Astrocyte (in vitro differentiated cells and primary cell): Measurements from ENCODE around the gene SYNPO2. TPM values are rescaled to one million over a fixed set of nuclear protein-coding genes. Genes with fewer than 3 reads are reported as not detected.

Source experiments
- DNase-seq: peaks from one replicate; pipeline ENCODE4 v3.0.0-alpha.2; 2010; ENCODE audit warnings: low read depth
- FAIRE-seq: peaks from 2 replicates; lab custom pipeline; 2011; peaks lifted over from hg19 to GRCh38; lab: Jason Lieb, UNC
- H2AFZ ChIP-seq: 2 replicates; pipeline ENCODE4 v1.6.0; 2012; ENCODE audit warnings: low read depth, low read length, inconsistent platforms
- H3K27ac ChIP-seq: 2 replicates; pipeline ENCODE4 v1.5.1; 2011; ENCODE audit warnings: low read depth, low read length, inconsistent platforms
- H3K27me3 ChIP-seq: 2 replicates; pipeline ENCODE4 v1.6.0; 2011; ENCODE audit warnings: low read length, inconsistent platforms; ENCODE audit not compliant: insufficient read depth
- H3K36me3 ChIP-seq: 2 replicates; pipeline ENCODE4 v1.5.1; 2011; ENCODE audit warnings: low read length, inconsistent platforms; ENCODE audit not compliant: insufficient read depth
- H3K4me1 ChIP-seq: 2 replicates; pipeline ENCODE4 v1.5.1; 2011; ENCODE audit warnings: low read length, inconsistent platforms; ENCODE audit not compliant: insufficient read depth
- H3K4me2 ChIP-seq: 2 replicates; pipeline ENCODE4 v1.6.0; 2012; ENCODE audit warnings: low read length, inconsistent platforms
- H3K4me3 ChIP-seq: 2 replicates; pipeline ENCODE4 v1.5.1; 2011; ENCODE audit warnings: low read depth, mild to moderate bottlenecking, low read length, inconsistent platforms; ENCODE audit not compliant: insufficient read depth
- H3K79me2 ChIP-seq: 2 replicates; pipeline ENCODE4 v1.6.0; 2012; ENCODE audit warnings: mild to moderate bottlenecking, low read length, inconsistent platforms; ENCODE audit not compliant: insufficient read depth
- H3K9ac ChIP-seq: 2 replicates; pipeline ENCODE4 v1.6.0; 2012; ENCODE audit warnings: mild to moderate bottlenecking, low read length, inconsistent platforms
- H3K9me3 ChIP-seq: 2 replicates; pipeline ENCODE4 v1.5.1; 2012; ENCODE audit warnings: low read depth, mild to moderate bottlenecking, low read length, inconsistent platforms; ENCODE audit not compliant: insufficient read depth
- H4K20me1 ChIP-seq: 2 replicates; pipeline ENCODE4 v1.6.0; 2012; ENCODE audit warnings: low read length, inconsistent platforms; ENCODE audit not compliant: insufficient read depth
- H3K27ac Mint-ChIP-seq: one replicate; pipeline ENCODE4 v1.8.0; 2021; ENCODE audit warnings: mild to moderate bottlenecking, mixed read lengths; ENCODE audit not compliant: unreplicated experiment
- H3K27me3 Mint-ChIP-seq: one replicate; pipeline ENCODE4 v1.8.0; 2021; ENCODE audit warnings: low read depth, mixed read lengths; ENCODE audit not compliant: unreplicated experiment
- H3K36me3 Mint-ChIP-seq: one replicate; pipeline ENCODE4 v1.8.0; 2021; ENCODE audit warnings: low read depth, mixed read lengths; ENCODE audit not compliant: unreplicated experiment
- H3K4me1 Mint-ChIP-seq: one replicate; pipeline ENCODE4 v1.8.0; 2021; ENCODE audit warnings: low read depth, mixed read lengths; ENCODE audit not compliant: unreplicated experiment
- H3K4me3 Mint-ChIP-seq: one replicate; pipeline ENCODE4 v1.8.0; 2021; ENCODE audit warnings: mild to moderate bottlenecking, moderate library complexity, mixed read lengths; ENCODE audit not compliant: unreplicated experiment
- H3K9me3 Mint-ChIP-seq: one replicate; pipeline ENCODE4 v1.8.0; 2021; ENCODE audit warnings: mild to moderate bottlenecking, mixed read lengths; ENCODE audit not compliant: unreplicated experiment
- EZH2 ChIP-seq: IDR thresholded peaks from 2 replicates; pipeline ENCODE4 v1.6.1; 2012; ENCODE audit warnings: mild to moderate bottlenecking, low read length, inconsistent platforms; ENCODE audit not compliant: insufficient read depth
- total RNA-seq: library from RNA; stranded (reverse); gene quantifications from 2 replicates; pipeline ENCODE4 v1.2.1, GENCODE V29; 2021
- TF ChIP-seq, protein P1 (sequence below): IDR thresholded peaks from 2 replicates; pipeline ENCODE4 v1.5.1; 2011; ENCODE audit warnings: low read depth, mild to moderate bottlenecking, inconsistent platforms, low read length, moderate library complexity; ENCODE audit not compliant: insufficient read depth

The SYNPO2 gene
- total RNA-seq, 1 donor from 2014 or later: 4.2 TPM

GRCh38 chr4:118911238-118911703 lies 22.6 kb downstream of the SYNPO2 start:
- H3K9ac ChIP-seq: peak overlapping the region; percentile 7
- no peaks in the 10 kb centered on the region for H3K9me3 ChIP-seq
- H3K4me2 ChIP-seq: peak overlapping the region; percentile 75
- H3K27ac ChIP-seq: peak overlapping the region; percentile 54
- peak overlapping the region; percentile 8 for H2AFZ ChIP-seq
- FAIRE-seq (no peak), DNase-seq (peak; percentile 45)
- H3K36me3 ChIP-seq: no peaks in the 10 kb centered on the region
- no peaks in the 10 kb centered on the region for H3K79me2 ChIP-seq
- no peaks in the 10 kb centered on the region for H3K27me3 Mint-ChIP-seq
- no peak overlapping the region for H3K27ac Mint-ChIP-seq
- no peaks in the 10 kb centered on the region for H3K27me3 ChIP-seq
- peaks cover 10% of the 10 kb centered on the region for H3K4me1 Mint-ChIP-seq
- H4K20me1 ChIP-seq: no peaks in the 10 kb centered on the region
- peaks cover 7% of the 10 kb centered on the region for H3K4me1 ChIP-seq
- TF ChIP-seq, protein P1, sequence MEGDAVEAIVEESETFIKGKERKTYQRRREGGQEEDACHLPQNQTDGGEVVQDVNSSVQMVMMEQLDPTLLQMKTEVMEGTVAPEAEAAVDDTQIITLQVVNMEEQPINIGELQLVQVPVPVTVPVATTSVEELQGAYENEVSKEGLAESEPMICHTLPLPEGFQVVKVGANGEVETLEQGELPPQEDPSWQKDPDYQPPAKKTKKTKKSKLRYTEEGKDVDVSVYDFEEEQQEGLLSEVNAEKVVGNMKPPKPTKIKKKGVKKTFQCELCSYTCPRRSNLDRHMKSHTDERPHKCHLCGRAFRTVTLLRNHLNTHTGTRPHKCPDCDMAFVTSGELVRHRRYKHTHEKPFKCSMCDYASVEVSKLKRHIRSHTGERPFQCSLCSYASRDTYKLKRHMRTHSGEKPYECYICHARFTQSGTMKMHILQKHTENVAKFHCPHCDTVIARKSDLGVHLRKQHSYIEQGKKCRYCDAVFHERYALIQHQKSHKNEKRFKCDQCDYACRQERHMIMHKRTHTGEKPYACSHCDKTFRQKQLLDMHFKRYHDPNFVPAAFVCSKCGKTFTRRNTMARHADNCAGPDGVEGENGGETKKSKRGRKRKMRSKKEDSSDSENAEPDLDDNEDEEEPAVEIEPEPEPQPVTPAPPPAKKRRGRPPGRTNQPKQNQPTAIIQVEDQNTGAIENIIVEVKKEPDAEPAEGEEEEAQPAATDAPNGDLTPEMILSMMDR: no peak
- TF ChIP-seq EZH2: no peak
- H3K4me3 ChIP-seq: peak overlapping the region; percentile 18
- H3K36me3 Mint-ChIP-seq: no peaks in the 10 kb centered on the region
- H3K9me3 Mint-ChIP-seq: no peaks in the 10 kb centered on the region
- H3K4me3 Mint-ChIP-seq: no peak overlapping the region

DNA sequence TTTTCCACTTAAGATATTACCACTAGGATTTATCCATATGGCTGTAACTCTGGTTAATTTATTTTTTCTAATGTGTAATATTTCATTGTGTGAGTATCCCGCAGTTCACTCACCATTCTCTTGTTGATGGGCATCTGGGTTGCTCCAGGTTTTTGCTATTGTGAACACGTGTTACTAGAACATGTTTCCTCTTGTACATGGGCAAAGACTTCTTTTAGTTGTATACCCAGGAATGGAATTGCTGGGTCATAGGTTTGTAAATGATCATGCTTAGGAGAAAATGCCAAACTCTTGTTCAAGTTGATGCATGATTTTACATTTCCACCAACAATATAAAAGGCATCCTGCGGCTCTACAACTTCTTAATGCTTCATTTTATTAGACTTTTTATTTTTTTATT lies 26.8 kb downstream of the SYNPO2 start:
- no peak overlapping the region for H3K27ac Mint-ChIP-seq
- DNase-seq: no peak
- H2AFZ ChIP-seq: no peak overlapping the region
- TF ChIP-seq EZH2: no peak
- TF ChIP-seq, protein P1: no peak
- no peak overlapping the region for H3K4me2 ChIP-seq
- no peaks in the 10 kb centered on the region for H4K20me1 ChIP-seq
- H3K4me1 Mint-ChIP-seq: peaks cover 27% of the 10 kb centered on the region
- H3K27ac ChIP-seq: no peak overlapping the region
- H3K9me3 ChIP-seq: no peaks in the 10 kb centered on the region
- H3K27me3 Mint-ChIP-seq: no peaks in the 10 kb centered on the region
- no peak for FAIRE-seq
- H3K27me3 ChIP-seq: no peaks in the 10 kb centered on the region
- no peaks in the 10 kb centered on the region for H3K36me3 Mint-ChIP-seq
- no peaks in the 10 kb centered on the region for H3K9me3 Mint-ChIP-seq
- peaks cover 31% of the 10 kb centered on the region for H3K4me1 ChIP-seq
- H3K9ac ChIP-seq: no peak overlapping the region
- H3K79me2 ChIP-seq: no peaks in the 10 kb centered on the region
- no peak overlapping the region for H3K4me3 ChIP-seq
- no peak overlapping the region for H3K4me3 Mint-ChIP-seq
- no peaks in the 10 kb centered on the region for H3K36me3 ChIP-seq

DNA sequence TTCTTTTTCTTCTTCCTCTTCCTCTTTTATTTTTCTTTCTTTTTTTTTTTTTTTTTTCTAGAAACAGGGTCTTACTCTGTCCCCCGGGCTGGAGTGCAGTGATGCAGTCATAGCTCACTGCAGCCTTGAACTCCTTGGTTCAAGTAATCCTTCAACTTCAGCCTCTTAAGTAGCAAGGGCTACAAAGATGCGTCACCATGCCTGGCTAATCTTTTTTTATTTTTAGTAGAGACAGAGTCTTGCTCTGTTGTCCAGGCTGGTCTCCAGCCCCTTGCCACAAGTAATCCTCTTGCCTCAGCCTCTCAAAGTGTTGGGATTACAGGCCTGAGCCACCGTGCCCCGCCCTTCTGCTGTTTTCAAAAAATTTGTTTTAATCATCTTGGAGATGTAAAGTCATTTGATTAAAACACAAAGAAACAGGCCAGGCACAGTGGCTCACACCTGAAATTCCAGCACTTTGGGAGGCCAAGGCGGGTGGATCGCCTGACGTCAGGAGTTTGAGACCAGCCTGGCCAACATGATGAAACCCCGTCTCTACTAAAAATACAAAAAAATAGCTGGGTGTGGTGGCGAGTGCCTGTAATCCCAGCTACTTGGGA lies 28.1 kb downstream of the SYNPO2 start:
- Histone ChIP-seq H3K4me1 (peaks cover 24% of the 10 kb centered on the region), H3K27ac (no peak overlapping the region), H3K9ac (no peak overlapping the region), H3K4me2 (no peak overlapping the region), H3K36me3 (no peaks in the 10 kb centered on the region), H2AFZ (no peak overlapping the region), H3K79me2 (no peaks in the 10 kb centered on the region), H3K4me3 (no peak overlapping the region), H3K9me3 (no peaks in the 10 kb centered on the region), H3K27me3 (no peaks in the 10 kb centered on the region), H4K20me1 (no peaks in the 10 kb centered on the region)
- no peaks in the 10 kb centered on the region for H3K9me3 Mint-ChIP-seq
- H3K4me3 Mint-ChIP-seq: no peak overlapping the region
- DNase-seq (no peak), FAIRE-seq (no peak)
- no peaks in the 10 kb centered on the region for H3K36me3 Mint-ChIP-seq
- H3K27ac Mint-ChIP-seq: peak overlapping the region; percentile 53
- H3K27me3 Mint-ChIP-seq: no peaks in the 10 kb centered on the region
- TF ChIP-seq EZH2: no peak
- TF ChIP-seq, protein P1: no peak
- peaks cover 20% of the 10 kb centered on the region for H3K4me1 Mint-ChIP-seq
